Gastrocnemius medialis (tissue), 4 donors: ENCODE data around the gene CCHCR1.

Experiments
- CTCF ChIP-seq, 5 experiments: fragments of 450-650 bp in 3 of 5; fragments of 200-600 bp in 2 of 5; sonication (generic) in 2 of 5; IDR thresholded peaks in 4 of 5; conservative IDR thresholded peaks in 1 of 5; 1 replicate in 4 of 5; 2 replicates in 1 of 5; pipeline ENCODE4 v1.5.1; 2016 to 2019; ENCODE audit warnings: antibody characterized with exemption in 5 of 5, mild to moderate bottlenecking in 3 of 5, moderate library complexity in 3 of 5
- POLR2A ChIP-seq, 2 donors: fragments of 450-650 bp; IDR thresholded peaks; one replicate each; pipeline ENCODE4 v1.6.1; 2017; ENCODE audit warnings: antibody characterized with exemption in 2 of 2, mild to moderate bottlenecking in 2 of 2, moderate library complexity in 2 of 2

- TF ChIP-seq POLR2A (IDR thresholded peaks at IDR 0.05), result no peak
- no peak for TF ChIP-seq CTCF (IDR thresholded peaks at IDR 0.05 in 4 of 5, conservative IDR thresholded peaks at IDR 0.05 in 1 of 5)
Observed at GRCh38 chr6:31113861-31114540, 43.6 kb downstream of the CCHCR1 start.
